ENCODE measurements around the gene MMD.

The MMD gene

DNA sequence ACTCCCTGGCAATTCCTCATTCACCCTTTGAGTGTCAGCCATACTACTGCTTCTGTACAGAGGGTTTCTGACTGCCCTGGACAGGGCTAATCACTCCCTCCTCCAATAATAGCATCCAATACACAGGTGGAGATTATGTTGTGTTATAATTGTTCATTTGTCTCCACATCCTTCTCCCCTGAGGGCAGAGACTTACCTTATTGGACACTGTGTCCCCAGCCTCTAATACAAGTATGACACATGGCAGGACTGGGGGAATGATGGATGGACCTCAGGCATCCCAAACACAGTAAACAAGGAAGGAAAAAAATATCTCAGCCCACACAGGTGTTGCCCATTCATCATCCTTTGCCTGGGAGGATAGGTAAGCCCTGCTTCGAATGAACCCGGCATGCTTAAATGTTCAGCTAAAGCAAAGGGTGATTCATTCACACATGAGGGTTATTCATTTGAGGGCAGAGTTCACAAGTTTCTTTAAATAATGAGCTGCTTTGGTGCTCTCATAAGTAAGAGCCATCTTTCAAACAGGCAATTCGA lies 34.8 kb downstream of the MMD start:
- DNase-seq (ENCODE audit: extremely low read depth, low read depth): no peak
- TF ChIP-seq, protein P1, sequence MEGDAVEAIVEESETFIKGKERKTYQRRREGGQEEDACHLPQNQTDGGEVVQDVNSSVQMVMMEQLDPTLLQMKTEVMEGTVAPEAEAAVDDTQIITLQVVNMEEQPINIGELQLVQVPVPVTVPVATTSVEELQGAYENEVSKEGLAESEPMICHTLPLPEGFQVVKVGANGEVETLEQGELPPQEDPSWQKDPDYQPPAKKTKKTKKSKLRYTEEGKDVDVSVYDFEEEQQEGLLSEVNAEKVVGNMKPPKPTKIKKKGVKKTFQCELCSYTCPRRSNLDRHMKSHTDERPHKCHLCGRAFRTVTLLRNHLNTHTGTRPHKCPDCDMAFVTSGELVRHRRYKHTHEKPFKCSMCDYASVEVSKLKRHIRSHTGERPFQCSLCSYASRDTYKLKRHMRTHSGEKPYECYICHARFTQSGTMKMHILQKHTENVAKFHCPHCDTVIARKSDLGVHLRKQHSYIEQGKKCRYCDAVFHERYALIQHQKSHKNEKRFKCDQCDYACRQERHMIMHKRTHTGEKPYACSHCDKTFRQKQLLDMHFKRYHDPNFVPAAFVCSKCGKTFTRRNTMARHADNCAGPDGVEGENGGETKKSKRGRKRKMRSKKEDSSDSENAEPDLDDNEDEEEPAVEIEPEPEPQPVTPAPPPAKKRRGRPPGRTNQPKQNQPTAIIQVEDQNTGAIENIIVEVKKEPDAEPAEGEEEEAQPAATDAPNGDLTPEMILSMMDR (IDR thresholded peaks at IDR 0.05; ENCODE audit: low read depth, low read length): no peak

DNA sequence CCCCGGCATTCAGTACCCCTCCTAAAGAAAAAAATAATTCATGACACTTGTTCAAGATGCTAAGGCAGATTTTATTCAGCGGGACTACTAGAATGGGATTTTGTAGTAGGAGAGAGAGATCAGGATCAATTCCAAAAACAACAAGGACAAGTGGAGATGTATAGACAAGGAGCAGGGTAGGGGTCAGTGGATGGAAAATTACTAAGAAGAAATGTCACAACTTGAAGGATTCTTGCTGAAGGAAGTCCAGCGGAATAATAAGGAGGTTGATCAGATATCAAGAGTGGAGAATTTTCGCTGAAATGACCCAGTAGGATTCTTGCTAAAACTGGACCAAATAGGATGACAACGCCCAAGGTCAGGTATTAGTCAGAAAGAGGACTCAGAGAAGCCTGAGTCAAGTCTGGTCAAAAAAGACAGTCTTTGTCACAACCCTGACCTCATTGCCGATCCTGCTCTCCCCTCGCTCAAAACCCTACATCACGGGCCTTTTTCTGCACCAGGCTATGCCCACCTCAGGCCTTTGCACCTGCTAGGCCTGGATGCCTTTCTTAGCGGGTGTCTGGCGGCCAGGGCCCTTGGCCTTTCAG lies 36.9 kb downstream of the MMD start:
- no peak for DNase-seq (ENCODE audit: extremely low read depth, low read depth)
- TF ChIP-seq, protein P1 (IDR thresholded peaks at IDR 0.05; ENCODE audit: low read depth, low read length): no peak

DNA sequence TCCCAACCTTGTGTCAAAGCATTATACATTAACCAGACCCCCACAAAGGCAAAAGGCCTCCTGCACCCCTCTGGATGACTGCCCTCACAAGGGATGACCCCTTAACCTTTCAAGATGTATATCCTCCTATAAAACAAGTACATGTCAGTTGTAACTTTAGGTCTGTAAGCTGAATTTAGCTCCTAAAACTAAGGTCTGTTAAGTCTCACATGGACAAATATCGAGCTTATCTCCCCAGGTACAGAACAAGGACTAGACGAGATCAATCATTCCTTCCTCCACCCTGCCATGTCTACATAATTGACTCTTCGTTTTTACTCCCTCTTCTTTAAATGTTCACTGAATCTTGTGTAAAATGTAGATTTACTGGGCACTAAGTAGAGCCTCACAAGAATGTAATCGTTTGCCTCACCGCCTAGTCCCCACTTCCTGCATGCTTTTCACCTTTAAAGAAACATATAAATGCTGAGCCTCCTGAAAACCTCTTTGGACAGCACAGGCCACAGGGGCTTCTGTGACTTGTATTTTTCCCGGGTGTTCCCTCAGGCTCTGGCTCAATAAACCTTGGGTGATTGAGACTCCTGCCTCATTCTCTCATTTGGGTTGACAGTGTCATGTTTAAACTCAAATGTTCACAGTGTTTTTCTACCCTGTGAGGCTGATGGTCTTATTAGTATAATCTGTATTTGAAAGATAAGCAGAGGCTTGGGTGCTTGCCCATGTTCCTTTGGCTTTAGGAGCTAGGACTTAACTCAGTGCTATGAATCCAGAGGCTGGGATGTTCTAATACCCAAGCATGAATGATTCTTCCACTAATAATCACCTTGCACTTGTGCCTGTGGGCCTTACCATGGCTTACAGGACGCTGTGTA lies 37.6 kb downstream of the MMD start:
- no peak for DNase-seq (ENCODE audit: extremely low read depth, low read depth)
- TF ChIP-seq, protein P1 (IDR thresholded peaks at IDR 0.05; ENCODE audit: low read depth, low read length): no peak

DNA sequence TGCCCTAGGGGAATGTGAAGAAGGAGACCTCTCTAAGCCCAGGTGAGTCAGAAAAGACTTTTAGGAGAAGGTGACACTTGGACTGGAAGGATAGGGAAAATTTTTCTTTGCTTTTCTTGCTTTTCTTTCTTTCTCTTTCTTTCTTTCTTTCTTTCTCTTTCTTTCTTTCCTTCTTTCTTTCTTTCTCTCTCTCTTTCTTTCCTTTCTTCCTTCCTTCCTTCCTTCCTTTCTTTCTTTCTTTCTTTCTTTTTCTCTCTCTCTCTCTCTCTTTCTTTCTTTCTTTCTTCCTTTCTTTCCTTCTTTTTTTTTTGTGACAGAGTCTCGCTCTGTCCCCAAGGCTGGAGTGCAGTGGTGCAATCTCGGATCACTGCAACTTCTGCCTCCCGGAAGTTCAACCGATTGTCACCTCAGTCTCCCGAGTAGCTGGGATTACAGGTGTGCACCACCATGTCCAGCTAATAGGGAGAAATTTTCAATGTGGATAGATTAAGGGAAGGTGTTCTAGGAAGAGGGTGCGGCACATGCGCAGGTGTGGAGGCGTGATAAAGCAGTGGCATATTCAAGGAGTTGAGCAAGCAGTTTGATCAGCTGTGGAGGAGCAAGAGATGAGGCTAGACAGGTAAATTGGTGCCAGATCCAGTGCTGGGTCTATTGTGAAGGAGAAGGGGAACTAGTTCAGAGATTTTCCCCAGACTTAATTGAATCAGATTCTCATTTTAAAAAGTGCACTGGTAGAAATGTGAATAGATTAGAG lies 40.4 kb downstream of the MMD start:
- DNase-seq (ENCODE audit: extremely low read depth, low read depth): no peak
- TF ChIP-seq, protein P1 (IDR thresholded peaks at IDR 0.05; ENCODE audit: low read depth, low read length): no peak

DNA sequence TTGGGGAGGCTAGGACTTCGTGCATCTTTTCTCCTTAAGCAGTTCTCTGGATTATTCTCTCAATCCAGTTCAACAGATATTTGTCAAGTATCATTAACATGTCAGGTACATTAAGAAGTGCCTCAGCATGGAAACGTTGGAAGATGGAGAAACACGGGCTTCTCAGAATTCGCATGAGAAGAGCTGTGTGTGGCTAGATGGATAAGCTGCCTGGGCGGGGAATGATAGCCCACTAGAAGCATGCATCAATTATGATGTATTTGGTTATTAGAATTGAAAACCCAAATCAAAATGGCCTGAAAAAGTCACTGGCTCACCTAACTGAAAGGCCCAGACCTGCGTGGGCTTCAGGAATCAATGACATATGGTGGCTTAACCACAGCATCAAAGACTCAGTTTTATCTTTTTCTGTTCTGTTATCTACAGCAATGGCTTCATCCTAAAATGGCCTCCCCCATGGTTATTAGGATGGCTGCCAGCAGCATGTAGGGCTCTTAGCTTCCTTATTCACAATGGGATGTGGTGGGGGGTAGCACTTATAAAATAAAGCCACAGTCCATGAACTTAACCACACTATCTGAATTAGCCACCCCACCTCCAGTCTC lies 43.9 kb downstream of the MMD start:
- no peak for DNase-seq (ENCODE audit: extremely low read depth, low read depth)
- TF ChIP-seq, protein P1 (IDR thresholded peaks at IDR 0.05; ENCODE audit: low read depth, low read length): no peak

DNA sequence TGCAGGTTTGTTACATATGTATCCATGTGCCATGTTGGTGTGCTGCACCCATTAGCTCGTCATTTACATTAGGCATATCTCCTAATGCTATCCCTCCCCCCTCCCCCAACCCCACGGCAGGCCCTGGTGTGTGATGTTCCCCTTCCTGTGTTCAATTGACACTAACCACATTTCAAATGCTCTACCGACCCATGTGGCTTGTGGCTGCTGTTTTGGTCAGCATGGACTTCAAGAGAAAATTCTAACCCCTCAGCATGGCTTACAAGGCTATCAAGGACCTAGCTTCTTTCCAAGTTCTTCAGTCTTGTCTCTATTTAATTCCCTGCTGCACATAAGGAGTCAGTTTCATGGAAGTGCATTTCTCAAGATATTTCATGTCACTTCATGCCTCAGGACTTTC lies 52.9 kb downstream of the MMD start:
- DNase-seq (ENCODE audit: extremely low read depth, low read depth): no peak

More for the DNA sequence above, 52.9 kb downstream of the MMD start:
- TF ChIP-seq, protein P1 (IDR thresholded peaks at IDR 0.05; ENCODE audit: low read depth, low read length): no peak

All from AG09319 (cell line).